ENCODE results near the gene SPTLC3. TPM values are rescaled to one million over a fixed set of nuclear protein-coding genes. Genes with fewer than 3 reads are reported as not detected.

SPTLC3 gene
- total and polyA plus RNA-seq, 4 donors, result 3.0 to 23.2 (median 11.9) TPM

DNA sequence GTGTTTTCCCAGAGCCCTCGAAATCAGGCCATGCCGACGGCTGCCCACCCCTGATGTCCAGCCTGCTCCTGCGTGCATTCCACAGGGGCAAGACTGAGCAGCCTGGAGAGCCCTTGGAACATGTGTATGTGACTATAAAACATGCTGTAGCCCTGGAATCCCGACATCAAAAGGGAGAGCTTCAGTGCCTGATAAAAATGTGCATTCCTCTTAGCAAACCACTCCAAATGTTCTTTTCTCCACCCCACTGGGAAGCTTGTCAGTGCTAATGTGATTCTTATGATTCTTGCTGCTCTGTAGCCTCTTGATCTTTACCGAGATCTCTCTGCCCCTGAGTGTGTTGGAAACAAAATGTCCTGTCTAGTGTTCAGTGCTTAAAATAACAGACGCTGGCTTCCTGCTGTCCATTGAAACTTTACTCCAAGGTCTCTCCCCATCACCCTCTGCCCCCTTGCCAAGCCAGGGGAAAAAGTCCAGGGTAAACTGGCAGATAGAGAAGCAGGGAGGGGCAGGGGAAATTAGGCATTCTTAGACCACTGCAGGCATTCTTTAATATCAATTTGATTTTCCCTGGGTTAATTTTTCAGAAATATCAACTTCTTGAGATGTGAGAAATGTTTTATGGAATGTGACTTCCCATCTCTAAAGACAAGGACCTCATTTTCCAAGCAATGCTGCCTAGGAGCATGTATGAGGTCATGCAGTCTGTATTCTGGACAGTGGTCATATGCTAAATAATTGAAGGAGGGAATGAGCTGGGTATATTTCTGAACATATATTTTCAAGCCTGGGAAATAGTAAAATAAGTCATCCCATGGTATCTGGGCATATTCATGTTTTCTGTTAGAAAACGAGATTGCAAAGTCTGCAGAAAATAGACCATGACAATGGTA is 138.5 kb downstream of the SPTLC3 start:
- 47 to 70% methylated on average over 8 of the region's 8 CpGs for WGBS, 2 donors
- H3K36me3 ChIP-seq (ENCODE audit: control insufficient read depth in 4 of 4, insufficient read depth in 4 of 4, low read length in 4 of 4), result peaks cover 0 to 2% (median 0%) of the 10 kb centered on the region in 4 donors
- no peaks in the 10 kb centered on the region for H3K27me3 ChIP-seq (ENCODE audit: control insufficient read depth in 3 of 3, insufficient read depth in 3 of 3, low read length in 2 of 3)
- H3K4me1 ChIP-seq (ENCODE audit: control insufficient read depth in 5 of 5, insufficient read depth in 5 of 5, low read length in 5 of 5), result peaks cover 0 to 7% (median 4%) of the 10 kb centered on the region in 5 donors
- TF ChIP-seq, protein P1, sequence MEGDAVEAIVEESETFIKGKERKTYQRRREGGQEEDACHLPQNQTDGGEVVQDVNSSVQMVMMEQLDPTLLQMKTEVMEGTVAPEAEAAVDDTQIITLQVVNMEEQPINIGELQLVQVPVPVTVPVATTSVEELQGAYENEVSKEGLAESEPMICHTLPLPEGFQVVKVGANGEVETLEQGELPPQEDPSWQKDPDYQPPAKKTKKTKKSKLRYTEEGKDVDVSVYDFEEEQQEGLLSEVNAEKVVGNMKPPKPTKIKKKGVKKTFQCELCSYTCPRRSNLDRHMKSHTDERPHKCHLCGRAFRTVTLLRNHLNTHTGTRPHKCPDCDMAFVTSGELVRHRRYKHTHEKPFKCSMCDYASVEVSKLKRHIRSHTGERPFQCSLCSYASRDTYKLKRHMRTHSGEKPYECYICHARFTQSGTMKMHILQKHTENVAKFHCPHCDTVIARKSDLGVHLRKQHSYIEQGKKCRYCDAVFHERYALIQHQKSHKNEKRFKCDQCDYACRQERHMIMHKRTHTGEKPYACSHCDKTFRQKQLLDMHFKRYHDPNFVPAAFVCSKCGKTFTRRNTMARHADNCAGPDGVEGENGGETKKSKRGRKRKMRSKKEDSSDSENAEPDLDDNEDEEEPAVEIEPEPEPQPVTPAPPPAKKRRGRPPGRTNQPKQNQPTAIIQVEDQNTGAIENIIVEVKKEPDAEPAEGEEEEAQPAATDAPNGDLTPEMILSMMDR (IDR thresholded peaks at IDR 0.05; ENCODE audit: control extremely low read depth, extremely low read depth), result no peak
- H3K27ac ChIP-seq (ENCODE audit: low read depth in 1 of 2, low read length in 1 of 2), result no peak overlapping the region
- H3K9ac ChIP-seq (ENCODE audit: insufficient read depth in 1 of 2, low read length in 2 of 2), result no peak overlapping the region
- H3K9me3 ChIP-seq (ENCODE audit: control insufficient read depth in 4 of 4, insufficient read depth in 3 of 4, low read length in 3 of 4), result no peaks in the 10 kb centered on the region
- no peak overlapping the region for H3K4me3 ChIP-seq
- DNase-seq (peak in 2 of 3 donors; percentile 15 to 45), ATAC-seq (ENCODE audit: insufficient read depth, low FRiP score) (peak; percentile 49)

DNA sequence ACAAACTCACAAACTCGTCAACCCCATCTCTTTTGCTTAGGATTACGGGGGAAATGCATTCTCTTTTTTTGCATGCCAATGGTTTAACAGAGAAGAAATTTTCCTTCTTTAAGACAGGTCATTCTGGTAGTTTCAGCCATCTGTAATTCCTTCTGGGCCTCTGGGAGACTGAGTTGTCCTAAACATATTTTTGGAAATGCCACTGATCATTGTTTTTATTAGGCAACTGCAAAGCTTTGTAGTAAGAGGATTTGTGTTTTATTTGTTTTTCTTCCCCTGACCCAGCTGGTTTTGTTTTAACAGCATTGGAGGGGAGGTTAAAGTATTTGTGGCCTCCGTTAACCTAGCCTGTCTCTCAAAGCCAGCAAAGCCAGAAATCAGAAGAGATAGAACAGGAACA is 139.2 kb downstream of the SPTLC3 start:
- H3K27me3 ChIP-seq (ENCODE audit: control insufficient read depth in 3 of 3, insufficient read depth in 3 of 3, low read length in 2 of 3), result no peaks in the 10 kb centered on the region
- peaks cover 0 to 7% (median 4%) of the 10 kb centered on the region in 5 donors for H3K4me1 ChIP-seq (ENCODE audit: control insufficient read depth in 5 of 5, insufficient read depth in 5 of 5, low read length in 5 of 5)
- 80 to 87% methylated on average over 3 of the region's 3 CpGs for WGBS, 2 donors
- no peak overlapping the region for H3K4me3 ChIP-seq
- no peak overlapping the region for H3K27ac ChIP-seq (ENCODE audit: low read depth in 1 of 2, low read length in 1 of 2)
- TF ChIP-seq, protein P1 (IDR thresholded peaks at IDR 0.05; ENCODE audit: control extremely low read depth, extremely low read depth), result no peak
- no peaks in the 10 kb centered on the region for H3K36me3 ChIP-seq (ENCODE audit: control insufficient read depth in 4 of 4, insufficient read depth in 4 of 4, low read length in 4 of 4)
- no peaks in the 10 kb centered on the region for H3K9me3 ChIP-seq (ENCODE audit: control insufficient read depth in 4 of 4, insufficient read depth in 3 of 4, low read length in 3 of 4)
- ATAC-seq (ENCODE audit: insufficient read depth, low FRiP score), result no peak
- DNase-seq, result no peak
- H3K9ac ChIP-seq (ENCODE audit: insufficient read depth in 1 of 2, low read length in 2 of 2), result no peak overlapping the region

DNA sequence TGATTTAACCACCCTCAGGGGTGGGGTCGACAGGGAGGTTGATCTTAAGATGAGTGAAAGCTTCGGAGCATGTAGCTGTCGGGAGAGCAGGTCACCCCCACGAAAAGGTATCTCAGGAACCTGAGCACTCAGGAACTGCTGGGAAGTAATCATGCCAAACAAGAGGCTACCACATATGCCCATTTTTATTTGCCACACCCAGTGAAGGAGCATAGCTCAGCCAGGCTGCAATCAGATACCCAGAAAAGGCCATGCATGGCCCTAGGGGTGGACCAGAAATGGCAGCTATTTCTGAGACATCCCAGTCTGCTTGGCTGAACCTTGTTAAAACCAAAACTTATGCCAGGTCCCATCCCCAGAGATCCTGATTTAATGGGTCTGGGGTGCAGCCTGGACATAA is 139.6 kb downstream of the SPTLC3 start:
- Histone ChIP-seq H3K9me3 (ENCODE audit: control insufficient read depth in 4 of 4, insufficient read depth in 3 of 4, low read length in 3 of 4) (no peaks in the 10 kb centered on the region), H3K27ac (ENCODE audit: low read depth in 1 of 2, low read length in 1 of 2) (no peak overlapping the region), H3K4me1 (ENCODE audit: control insufficient read depth in 5 of 5, insufficient read depth in 5 of 5, low read length in 5 of 5) (peaks cover 0 to 7% (median 4%) of the 10 kb centered on the region in 5 donors), H3K4me3 (no peak overlapping the region), H3K9ac (ENCODE audit: insufficient read depth in 1 of 2, low read length in 2 of 2) (no peak overlapping the region), H3K27me3 (ENCODE audit: control insufficient read depth in 3 of 3, insufficient read depth in 3 of 3, low read length in 2 of 3) (no peaks in the 10 kb centered on the region), H3K36me3 (ENCODE audit: control insufficient read depth in 4 of 4, insufficient read depth in 4 of 4, low read length in 4 of 4) (no peaks in the 10 kb centered on the region)
- WGBS, 2 donors, result 73 to 77% methylated on average over 4 of the region's 4 CpGs
- ATAC-seq (ENCODE audit: insufficient read depth, low FRiP score) (no peak), DNase-seq (no peak)
- TF ChIP-seq, protein P1 (IDR thresholded peaks at IDR 0.05; ENCODE audit: control extremely low read depth, extremely low read depth), result no peak
